ENCODE results near the gene CCND1. TPM values are rescaled to one million over a fixed set of nuclear protein-coding genes. Genes with fewer than 3 reads are reported as not detected.

The CCND1 gene
- total and polyA plus RNA-seq, 9 of the 15 experiments (the other 6 are each of a cell fraction or from before 2014, with no cell fraction given) = 0.04 to 23.3 (median 3.8) TPM

DNA sequence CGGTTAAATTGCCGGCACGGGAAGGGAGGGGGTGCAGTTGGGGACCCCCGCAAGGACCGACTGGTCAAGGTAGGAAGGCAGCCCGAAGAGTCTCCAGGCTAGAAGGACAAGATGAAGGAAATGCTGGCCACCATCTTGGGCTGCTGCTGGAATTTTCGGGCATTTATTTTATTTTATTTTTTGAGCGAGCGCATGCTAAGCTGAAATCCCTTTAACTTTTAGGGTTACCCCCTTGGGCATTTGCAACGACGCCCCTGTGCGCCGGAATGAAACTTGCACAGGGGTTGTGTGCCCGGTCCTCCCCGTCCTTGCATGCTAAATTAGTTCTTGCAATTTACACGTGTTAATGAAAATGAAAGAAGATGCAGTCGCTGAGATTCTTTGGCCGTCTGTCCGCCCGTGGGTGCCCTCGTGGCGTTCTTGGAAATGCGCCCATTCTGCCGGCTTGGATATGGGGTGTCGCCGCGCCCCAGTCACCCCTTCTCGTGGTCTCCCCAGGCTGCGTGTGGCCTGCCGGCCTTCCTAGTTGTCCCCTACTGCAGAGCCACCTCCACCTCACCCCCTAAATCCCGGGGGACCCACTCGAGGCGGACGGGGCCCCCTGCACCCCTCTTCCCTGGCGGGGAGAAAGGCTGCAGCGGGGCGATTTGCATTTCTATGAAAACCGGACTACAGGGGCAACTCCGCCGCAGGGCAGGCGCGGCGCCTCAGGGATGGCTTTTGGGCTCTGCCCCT, 529 bp upstream of the CCND1 start (continued):
- 0 out of 2 replicates have a peak, but pooled peaks have one; percentile 13 for TF ChIP-seq ZFX (CRISPR knock-in tag; IDR thresholded peaks at IDR 0.05)
- TF ChIP-seq TBL1XR1 (IDR thresholded peaks at IDR 0.05; ENCODE audit: low read length in 2 of 2) = no peak
- peak; percentile 26 for TF ChIP-seq CBX8 (IDR thresholded peaks at IDR 0.05; ENCODE audit: borderline replicate concordance, extremely low read depth, low read depth, low read length, poor library complexity, severe bottlenecking)
- TF ChIP-seq, protein P1, sequence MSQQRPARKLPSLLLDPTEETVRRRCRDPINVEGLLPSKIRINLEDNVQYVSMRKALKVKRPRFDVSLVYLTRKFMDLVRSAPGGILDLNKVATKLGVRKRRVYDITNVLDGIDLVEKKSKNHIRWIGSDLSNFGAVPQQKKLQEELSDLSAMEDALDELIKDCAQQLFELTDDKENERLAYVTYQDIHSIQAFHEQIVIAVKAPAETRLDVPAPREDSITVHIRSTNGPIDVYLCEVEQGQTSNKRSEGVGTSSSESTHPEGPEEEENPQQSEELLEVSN (IDR thresholded peaks at IDR 0.05; ENCODE audit: borderline replicate concordance in 1 of 2, extremely low read depth in 1 of 2, insufficient read depth in 1 of 2, insufficient read length in 1 of 2, low read depth in 1 of 2, low read length in 1 of 2, poor library complexity in 1 of 2, severe bottlenecking in 1 of 2) = peak in 1 of 2 experiments; percentile 24
- no peak for TF ChIP-seq UBTF (IDR thresholded peaks at IDR 0.05; ENCODE audit: borderline replicate concordance in 1 of 2, low read depth in 2 of 2, low read length in 2 of 2)
- peak in 1 of 3 experiments; percentile 53 for TF ChIP-seq YY1 (IDR thresholded peaks at IDR 0.05; ENCODE audit: borderline replicate concordance in 1 of 3, control insufficient read depth in 1 of 3, extremely low read depth in 1 of 3, insufficient read depth in 3 of 3, insufficient read length in 1 of 3, insufficient replicate concordance in 2 of 3, low read depth in 1 of 3, low read length in 2 of 3)
- TF ChIP-seq MBD1 (CRISPR knock-in tag; IDR thresholded peaks at IDR 0.05) = no peak
- TF ChIP-seq MED1 (CRISPR knock-in tag; IDR thresholded peaks at IDR 0.05; ENCODE audit: borderline replicate concordance) = no peak
- no peak for TF ChIP-seq POLR2G (IDR thresholded peaks at IDR 0.05; ENCODE audit: low read depth, low read length)
